CD4-positive, alpha-beta T cell treated with Interleukin-15 for 4 hours (primary cell): Measurements from ENCODE around the gene RGS6.

Experiments used
- DNase-seq: peaks from one replicate; pipeline ENCODE4 v3.0.0-alpha.2; 2020; ENCODE audit warnings: low spot score

RGS6 gene

DNA sequence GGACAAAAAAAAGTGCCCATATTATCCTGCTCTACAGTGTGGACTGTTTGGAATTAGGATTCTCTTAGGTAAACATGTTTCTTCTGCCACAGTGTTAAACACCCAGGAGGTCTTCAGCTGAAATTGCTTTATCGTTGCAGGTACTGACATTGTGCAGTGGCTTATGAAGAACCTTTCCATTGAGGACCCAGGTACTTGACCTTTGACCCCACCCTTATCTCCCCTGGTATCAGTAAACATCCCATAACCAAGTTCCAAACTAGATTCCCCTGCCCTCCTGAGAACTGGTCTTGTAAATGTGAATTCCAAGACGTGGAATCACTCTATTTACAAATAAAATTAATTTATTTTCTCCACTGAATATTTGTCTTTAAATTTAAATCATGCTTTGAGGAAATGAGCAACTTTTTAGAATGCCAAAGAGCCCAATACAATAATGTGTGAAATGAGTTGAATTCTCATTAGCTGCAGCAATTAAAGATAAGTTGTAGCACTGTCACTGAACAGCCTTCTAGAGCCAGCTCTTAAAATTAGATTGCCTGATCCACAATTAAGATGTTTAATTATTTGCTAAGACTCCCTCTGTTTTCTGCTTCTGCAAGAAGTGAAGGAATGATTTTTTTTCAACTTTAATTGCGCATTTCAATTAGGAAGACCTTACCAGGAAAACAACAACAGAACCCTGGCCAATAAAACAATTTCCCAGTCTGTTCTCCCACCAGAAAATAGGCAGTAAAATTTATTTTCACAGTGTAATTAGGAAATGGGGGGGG lies 522.3 kb downstream of the RGS6 start:
- no peak for DNase-seq

DNA sequence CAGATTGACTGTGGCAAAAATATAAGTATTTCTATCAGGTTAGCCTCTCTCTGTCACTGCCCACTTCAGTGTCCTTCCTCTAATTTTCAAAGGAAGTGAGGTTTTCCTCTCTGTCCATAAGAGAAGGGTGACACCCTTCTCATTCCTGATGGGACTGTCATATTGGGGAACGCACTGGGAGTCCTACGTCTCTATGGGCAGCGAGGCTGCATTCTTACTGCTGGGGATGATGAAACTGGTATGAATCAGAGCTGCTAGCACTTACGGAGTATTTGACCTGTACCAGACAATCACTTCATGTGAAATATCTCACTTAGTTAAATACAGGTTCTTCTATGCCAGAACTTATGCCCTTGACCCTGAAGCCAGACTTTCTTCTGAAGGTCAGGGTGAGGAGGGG lies 525.4 kb downstream of the RGS6 start:
- DNase-seq, result no peak

DNA sequence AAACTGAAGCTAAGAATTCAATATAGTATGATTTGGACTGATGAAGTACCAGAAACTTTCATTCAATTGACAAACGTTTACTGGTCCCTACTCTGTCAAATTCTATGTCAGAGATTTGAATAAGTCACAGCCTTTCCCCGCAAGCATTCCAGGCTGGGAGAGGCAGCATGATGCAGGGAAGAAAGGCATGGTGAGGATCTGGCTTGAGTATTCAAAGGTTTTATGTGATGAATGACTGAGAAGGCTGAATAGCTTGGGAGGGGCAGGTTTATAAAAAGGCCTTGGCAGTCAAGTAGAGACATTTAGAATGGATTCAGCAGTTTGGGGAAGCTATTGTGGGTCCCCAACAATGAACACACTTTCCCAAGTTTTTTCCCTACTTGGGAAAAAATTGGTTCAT lies 529.8 kb downstream of the RGS6 start:
- DNase-seq, result no peak

DNA sequence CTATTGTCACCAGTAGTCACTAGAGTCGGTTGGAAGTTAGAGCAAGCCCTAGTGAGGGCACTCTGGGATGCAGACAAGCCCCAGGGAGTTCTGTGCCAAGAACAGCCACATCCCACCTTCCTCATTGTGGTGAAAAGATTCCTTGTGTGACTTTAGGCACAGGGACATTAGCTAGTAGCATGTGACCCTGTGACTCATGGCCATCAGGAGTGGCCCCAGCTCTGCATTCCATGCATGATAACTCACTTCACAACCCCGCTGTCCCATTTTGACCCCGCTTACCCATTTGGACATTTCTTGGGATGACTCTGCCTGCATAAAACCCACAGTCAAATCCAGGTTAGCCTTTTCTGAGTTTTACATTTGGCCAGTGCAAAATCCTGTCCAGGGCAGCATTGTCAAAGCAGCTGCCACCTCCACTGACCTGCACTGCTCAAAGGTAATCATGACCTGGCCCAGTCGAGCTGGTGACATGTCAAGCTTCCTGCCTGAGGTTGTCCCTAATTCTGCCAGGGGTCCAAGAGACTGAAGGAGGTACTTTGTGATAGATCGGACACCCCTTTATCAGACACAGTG lies 531.1 kb downstream of the RGS6 start:
- no peak for DNase-seq

DNA sequence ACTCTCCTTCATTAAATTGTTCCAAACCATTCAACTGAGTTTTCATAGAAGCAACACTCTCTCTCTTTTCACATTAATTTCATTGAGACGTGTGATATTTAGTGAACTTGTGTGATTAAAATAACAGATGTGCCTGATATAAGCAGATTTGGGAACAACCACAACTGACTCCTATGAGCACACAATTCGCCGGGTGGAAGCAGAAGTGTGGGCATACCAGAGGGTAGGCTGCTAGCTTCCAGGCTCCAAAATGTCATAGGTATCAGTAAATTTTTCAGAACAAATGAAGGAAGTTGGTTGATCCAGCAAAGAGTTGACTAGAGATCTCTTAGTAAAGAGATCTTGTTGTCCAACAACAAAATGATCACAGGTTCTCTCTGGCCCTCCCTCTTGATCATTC lies 532.0 kb downstream of the RGS6 start:
- no peak for DNase-seq

DNA sequence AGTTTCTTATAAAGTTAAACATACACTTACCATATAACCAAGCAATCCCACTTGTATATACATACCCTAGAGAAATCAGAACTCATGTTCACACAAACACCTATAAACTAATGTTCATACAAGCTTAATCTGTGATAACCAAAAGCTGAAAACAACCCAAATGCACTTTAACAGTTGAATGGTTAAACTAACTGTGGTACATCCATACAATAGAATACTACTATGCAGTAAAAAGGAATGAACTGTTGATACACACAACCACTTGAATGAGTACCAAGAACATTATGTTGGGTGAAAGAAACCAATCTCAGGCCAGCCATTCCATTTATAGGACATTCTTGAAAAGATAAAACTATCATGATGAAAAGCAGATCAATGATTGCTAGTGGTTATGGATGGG lies 534.1 kb downstream of the RGS6 start:
- no peak for DNase-seq

DNA sequence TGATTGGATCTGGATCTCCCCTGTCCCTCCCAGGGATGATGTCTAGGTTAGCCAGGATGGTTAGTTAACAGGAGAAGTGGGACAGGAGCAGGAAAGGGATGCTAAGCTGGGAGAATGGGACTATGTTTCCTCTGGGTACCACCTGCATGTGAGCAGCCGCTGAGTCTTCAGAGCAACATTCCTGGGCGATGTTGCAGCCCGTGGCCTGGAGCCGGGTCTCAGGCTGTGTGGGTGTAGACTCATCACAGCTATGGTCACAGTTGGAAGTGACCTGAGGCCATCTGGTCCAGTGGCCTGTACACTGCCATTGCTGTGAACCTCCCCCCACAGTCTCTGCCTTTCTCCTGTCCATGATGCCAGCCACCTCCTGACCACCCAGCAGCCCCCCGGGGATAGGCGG lies 539.1 kb downstream of the RGS6 start:
- DNase-seq, result no peak

DNA sequence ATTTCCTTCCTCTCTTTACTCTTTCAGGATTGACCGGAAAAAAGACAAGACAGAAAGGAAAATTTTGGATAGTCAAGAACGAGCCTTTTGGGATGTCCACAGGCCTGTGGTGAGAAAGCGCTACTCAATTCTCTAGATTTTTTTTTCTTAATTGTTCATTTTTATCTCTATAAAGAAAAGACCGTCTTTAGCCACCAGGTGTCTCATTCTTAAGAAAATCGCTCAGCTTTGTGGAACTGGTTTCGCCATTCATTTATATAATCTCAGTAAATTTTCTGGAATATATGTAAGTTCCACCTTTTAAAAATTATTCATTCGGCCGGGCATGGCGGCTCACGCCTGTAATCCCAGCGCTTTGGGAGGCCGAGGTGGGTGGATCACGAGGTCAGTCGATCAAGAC lies 540.6 kb downstream of the RGS6 start:
- no peak for DNase-seq

DNA sequence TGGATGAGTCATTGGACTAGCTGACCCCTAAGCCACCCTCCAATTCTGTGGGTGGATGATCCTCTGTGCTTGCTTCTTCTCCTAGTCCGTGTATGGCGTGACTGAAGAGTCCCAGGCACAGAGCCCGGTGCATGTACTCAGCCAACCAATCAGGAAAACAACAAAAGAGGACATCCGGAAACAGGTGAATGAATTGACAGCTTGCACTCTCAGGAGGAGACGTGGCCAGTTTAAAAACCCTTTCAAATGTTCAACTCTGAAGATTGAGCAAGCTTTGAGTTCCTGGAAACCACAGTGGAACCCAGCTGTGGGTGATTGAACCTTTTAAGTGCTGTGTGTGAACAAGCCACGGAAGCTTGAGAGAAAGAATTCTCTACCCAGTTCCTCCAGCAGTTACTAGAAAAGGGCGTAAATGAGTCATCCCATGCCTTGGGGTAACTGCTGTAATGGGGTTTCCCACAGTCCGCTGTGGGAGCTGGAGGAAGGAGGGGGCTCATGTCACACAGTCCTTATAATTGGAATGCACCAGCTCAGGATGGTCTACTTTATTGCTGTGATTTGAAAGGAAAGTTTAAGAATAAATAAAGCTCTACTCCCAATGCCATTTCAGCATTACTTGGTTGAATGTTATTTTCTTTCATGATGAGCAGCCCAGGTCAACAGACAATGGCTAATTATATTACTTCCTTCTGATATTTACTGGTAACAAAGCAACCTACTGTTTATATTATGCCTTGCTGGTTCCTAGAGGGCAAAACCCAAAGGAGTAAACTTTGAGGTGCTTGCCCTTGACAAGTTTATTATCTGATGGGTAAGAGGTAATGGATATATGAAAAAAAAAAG lies 544.6 kb downstream of the RGS6 start:
- peak; percentile 80 for DNase-seq

DNA sequence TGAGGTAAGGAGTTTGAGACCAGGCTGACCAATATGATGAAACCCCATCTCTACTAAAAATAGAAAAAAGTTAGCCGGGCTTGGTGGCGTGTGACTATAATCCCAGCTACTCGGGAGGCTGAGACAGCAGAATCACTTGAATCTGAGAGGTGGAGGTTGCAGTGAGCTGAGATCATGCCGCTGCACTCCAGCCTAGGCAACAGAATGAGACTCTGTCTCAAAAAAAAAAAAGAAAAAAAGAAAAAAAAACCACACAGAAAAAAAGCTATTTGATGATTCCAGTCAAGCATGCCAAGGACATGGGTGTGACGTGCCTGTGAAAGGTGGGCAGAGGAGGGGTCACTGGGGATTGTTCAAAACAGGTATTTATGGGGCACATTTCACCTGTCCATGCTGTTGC lies 545.3 kb downstream of the RGS6 start:
- DNase-seq, result peak; percentile 2

DNA sequence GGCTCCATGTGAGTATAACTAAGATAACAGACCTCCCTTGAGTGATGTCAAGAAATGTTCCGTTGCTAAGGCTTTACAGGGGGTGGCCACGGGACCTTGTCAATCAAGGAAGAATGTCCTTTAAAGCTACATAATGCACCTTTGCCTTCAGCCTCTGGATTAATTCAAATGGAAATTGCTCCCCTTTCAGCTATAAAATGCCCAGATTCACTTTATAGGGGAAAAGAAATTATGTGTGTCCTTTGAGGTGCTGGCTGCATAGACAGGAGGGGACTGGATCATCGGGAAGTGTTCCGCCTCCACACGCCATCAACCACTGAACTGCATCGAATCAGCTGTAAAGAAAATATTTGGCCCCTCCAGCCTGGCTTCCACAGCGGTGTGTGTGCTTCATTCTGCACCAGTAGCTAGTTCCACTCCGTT lies 546.3 kb downstream of the RGS6 start:
- DNase-seq, result no peak

DNA sequence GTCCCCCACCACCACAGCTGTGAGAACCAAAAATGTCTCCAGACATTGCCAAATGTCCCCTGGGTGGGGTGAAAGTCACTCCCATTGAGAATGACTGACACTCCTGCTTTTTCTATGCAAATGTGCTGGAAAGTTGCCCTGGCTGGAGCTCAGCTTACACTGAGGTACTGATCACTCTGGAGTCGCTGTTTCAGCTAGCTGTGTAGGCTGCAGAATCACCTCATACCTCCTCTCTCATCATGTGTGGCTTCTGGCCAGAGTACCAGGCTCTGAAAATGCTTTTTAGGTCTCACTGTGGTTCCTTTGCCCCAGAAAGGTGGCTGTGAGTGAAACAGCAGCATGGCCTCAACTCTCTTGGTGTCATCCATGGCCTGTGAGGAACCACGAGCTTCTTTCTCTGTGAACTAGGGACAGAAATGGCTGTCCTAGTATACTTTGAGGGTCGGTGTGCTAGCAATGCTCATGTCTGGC lies 547.3 kb downstream of the RGS6 start:
- DNase-seq, result no peak

DNA sequence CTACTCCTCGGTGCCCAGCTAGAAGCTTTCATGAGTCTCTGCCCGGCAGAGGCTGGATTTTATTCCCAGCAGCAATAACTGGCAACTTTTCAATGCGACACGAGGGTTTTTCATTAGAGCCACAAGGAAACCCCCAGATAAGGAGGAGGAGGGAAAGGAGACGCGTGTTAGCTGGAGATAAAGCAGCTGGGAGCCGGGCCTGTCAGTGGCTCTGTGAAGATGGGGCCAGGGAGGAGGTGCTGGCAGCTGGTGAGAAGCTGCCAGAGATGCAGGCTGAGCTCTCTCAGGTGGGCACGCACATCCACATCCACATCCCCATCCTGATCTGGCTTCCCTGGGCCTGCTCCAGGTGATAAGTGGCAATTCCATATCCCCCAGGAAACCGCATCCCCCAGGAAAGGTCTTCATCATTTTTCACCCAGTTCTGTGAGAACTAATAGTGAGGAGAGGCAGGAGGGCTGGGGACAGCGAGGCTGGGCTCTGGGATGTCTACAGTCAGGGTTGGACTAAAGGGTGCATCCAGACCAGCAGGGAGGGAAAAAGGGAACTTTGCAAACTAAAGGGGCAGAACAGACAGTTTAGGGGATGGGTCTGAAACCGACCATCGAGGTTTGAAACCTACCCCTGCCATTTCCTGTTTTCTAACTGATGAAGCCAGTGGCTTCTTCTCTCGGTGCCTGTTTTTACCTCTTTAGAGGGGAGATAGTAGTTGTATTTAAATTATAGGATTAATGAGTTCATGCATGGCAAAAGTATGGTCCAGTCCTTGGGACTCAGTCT lies 548.4 kb downstream of the RGS6 start:
- no peak for DNase-seq

DNA sequence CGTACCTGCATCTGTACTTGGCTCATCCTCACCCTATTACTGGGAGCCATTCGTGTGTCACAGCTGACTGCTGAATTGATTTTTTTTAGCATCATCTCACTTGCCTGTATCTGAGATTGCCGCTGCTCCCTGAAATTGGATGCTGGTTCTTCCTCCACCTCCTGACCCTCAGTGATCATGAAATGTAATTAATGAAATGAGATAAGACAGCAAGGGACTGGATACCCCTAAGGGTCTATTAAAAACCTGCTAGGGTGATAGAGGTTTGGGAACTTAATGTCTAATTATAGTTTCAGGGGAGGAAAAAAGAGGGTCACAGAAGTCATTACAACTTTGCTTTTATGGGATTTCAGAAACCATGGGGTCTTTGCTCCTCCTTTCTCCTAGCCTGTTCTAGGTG lies 551.1 kb downstream of the RGS6 start:
- no peak for DNase-seq

DNA sequence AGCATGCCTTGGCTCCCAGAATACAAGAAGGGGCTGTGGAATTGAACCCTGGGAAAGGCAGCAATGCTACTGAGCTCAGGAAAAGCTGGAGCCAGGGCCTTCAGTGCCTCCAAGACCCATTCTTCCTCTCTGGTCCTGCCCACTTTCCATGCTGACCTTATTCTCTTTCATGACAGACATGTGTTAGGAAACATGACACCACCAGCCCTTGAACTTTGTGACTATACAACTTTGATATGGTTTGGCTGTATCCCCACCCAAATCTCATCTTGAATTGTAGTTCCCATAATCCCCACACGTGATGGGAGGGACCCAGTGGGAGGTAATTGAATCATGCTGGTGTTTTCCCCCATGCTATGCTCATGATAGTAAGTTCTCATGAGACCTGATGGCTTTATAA lies 553.5 kb downstream of the RGS6 start:
- no peak for DNase-seq

DNA sequence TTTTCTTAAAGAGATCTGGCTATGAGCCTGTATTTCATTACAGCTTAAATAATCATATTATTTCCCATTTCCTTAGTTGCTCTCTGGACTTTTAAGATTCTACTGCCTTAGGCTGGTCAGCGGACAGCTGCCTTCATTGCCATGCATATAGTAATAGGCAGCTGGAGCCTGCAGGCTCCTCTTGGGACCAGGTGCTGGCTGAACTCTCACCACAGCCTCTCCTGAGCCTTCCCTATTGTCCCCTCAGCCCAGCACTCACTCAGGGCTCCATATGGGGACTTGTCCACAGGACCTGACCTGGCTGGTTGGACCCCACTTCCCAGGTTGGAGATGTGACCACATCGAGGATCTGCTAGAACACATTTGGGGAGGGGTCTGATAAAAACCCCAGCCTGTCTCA lies 556.3 kb downstream of the RGS6 start:
- no peak for DNase-seq

DNA sequence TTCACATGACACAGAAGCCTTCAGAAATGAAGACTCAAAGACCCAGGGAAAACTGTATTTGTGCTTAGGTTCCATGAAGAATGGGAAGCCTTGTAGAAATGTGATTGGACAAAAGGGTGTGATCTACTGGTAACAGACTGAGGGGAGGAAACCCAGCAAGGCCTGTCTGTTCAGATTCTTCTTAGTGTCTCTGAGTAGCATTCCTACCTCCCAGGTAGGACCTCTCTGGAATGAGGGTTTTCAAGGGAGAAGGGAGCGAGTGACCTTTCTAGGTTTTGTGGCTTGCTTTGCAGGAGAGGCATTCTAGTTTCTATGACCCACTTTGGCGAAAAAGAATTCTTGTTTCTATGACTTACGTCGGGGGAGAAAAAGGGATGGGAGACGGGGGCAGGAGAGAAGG lies 560.0 kb downstream of the RGS6 start:
- no peak for DNase-seq

DNA sequence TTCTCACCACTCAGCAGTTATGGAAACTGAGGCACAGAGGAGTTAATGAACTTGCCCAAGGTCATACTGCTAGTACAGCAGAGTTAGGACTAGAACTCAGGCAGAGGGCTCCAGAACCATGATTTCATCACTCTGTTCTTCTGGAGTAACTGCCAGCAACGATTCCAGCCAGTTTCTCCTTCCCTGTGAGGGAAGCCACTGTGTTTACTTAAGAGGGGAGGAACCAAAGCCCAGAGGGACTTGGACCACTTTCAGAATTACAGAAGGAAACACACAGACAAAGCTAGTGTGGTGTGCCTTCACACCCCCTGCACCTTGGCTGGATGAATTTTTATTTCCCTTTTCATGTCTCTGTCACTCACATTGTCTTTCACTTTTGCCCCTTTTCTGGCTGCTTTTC lies 563.4 kb downstream of the RGS6 start:
- DNase-seq, result no peak

DNA sequence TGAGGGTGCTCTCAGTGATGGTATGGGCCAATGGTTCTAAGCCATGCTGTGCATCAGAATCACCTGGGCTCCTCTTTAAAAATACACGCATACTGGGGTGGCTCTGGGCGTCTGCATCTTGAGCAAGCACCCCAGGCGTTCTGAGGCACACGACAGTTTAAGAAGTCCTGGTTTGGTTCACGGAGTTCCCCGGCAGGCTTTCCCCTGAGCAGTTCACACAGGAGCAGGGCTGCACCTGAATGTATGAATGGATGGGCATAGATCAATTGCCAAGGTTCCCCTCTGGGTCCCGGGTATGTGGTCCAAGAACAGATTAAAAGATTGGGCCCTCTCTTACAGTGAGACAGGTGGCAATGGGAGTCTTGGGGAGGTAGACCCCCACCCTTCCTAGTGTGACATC lies 566.4 kb downstream of the RGS6 start:
- no peak for DNase-seq

DNA sequence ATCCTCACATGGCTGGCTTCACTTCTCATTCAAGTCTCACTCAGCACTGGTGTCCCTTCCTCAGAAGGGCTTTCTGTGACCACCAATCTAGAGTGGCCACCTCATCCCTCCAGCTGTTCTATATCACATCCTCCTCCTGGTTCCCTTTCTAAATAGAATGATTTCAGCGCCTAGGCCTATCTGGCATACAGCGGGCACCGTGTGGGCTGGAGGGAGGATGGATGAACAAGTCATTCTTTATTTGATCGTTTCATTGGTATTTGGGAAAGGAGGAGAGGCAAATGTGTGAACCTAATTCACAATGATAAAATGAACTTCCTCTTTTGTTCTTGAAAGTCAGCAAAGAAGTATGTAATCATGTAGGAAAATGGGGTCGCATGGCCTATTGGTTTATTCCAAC lies 567.5 kb downstream of the RGS6 start:
- DNase-seq, result no peak

DNA sequence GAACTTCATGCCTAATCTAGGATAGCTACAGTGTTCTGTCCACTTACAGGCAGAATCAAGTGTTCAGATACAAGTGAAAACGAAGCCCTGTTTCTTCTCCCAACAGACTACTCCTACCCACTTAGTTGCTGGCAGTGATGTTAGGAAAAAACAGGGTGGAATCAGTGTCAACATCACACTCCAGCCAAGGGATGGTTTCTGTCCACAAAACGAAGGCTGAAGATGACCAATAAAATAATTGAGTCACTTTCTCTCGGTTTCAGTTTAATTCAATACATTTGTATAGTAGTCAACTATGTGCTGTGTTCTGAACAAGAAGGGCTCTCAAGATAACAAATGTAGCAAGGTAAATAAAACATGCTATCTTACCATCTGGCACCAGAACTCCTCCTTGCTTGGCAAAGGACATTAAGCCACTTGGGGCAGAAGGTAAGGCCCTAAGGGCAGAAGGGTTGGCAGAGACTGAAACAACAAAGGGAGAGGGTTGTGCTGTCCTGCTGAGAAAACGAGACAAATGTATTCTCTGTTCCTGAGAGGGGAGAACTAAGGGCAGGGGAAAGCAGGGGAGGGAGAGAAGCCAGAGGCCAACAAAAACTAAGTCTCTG lies 568.1 kb downstream of the RGS6 start:
- DNase-seq, result no peak

DNA sequence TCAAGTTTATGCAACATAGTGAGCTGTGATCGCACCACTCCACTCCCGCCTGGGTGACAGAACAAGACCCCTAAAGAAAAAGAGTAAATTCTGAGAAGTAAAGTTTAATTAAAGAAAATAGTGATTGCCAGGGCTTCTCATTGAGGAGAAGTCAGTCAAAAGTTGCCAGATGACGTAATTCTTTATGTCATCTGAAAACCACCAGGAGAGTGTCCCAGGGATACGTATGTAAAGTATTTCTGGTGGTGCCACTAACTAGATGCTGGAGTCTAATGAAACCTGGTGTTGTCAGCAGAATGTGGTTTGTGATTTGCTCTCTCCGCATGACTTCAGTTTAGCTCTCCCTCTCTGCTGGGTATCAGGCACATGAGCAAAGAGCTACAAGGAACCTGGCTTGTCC lies 569.2 kb downstream of the RGS6 start:
- DNase-seq, result no peak
